HG03432 (cell line): ENCODE measurements around the gene TFF3.
"Not testable (repeated sequence)": the region's sequence is repeated elsewhere in the genome, so short reads cannot be mapped to it uniquely, and the experiment has no call there.

Source experiments
- ATAC-seq: cut with Tn5 transposase; IDR thresholded peaks from one replicate; pipeline ENCODE4 v1.9.1; 2021; ENCODE audit warnings: mild to moderate bottlenecking, moderate library complexity; ENCODE audit not compliant: unreplicated experiment

The TFF3 gene

GRCh38 chr21:42307106-42307505 lies 8.1 kb downstream of the TFF3 start:
- no peak for ATAC-seq

- no peak for ATAC-seq
These were observed 8.7 kb downstream of the TFF3 start for GRCh38 chr21:42306366-42307035.

GRCh38 chr21:42305707-42306147 lies 9.5 kb downstream of the TFF3 start:
- no peak for ATAC-seq

GRCh38 chr21:42304556-42305454 lies 10.4 kb downstream of the TFF3 start:
- no peak for ATAC-seq

GRCh38 chr21:42303443-42303842 lies 11.8 kb downstream of the TFF3 start:
- no peak for ATAC-seq

GRCh38 chr21:42302794-42303193 lies 12.4 kb downstream of the TFF3 start:
- no peak for ATAC-seq

- no peak for ATAC-seq
These were observed 13.0 kb downstream of the TFF3 start for GRCh38 chr21:42302076-42302650.

GRCh38 chr21:42301371-42302075 lies 13.7 kb downstream of the TFF3 start:
- ATAC-seq: no peak

GRCh38 chr21:42300956-42301355 lies 14.3 kb downstream of the TFF3 start:
- ATAC-seq: no peak

GRCh38 chr21:42300045-42300583 lies 15.1 kb downstream of the TFF3 start:
- no peak for ATAC-seq

- ATAC-seq: no peak
These were observed 15.7 kb downstream of the TFF3 start for GRCh38 chr21:42299324-42300044.

GRCh38 chr21:42298657-42299056 lies 16.6 kb downstream of the TFF3 start:
- no peak for ATAC-seq

- ATAC-seq: no peak
These were observed 17.0 kb downstream of the TFF3 start for GRCh38 chr21:42298237-42298636.

GRCh38 chr21:42297377-42297776 lies 17.8 kb downstream of the TFF3 start:
- ATAC-seq: no peak

GRCh38 chr21:42296501-42296900 lies 18.7 kb downstream of the TFF3 start:
- no peak for ATAC-seq

GRCh38 chr21:42295845-42296244 lies 19.4 kb downstream of the TFF3 start:
- no peak for ATAC-seq

GRCh38 chr21:42294273-42294880 lies 20.8 kb downstream of the TFF3 start:
- no peak for ATAC-seq

GRCh38 chr21:42293649-42294272 lies 21.4 kb downstream of the TFF3 start:
- no peak for ATAC-seq

GRCh38 chr21:42292563-42293142 lies 22.6 kb downstream of the TFF3 start:
- not testable (repeated sequence) for ATAC-seq
